HUES6 (cell line): ENCODE measurements around the gene SP4.

Experiments used
- H3K27ac ChIP-seq: 2 replicates; pipeline ENCODE4 v1.7.0; 2013; ENCODE audit warnings: low read depth, mild to moderate bottlenecking, low read length, inconsistent platforms
- H3K27me3 ChIP-seq: 2 replicates; pipeline ENCODE4 v1.6.1; 2013; ENCODE audit warnings: low read length; ENCODE audit not compliant: control insufficient read depth, insufficient read depth
- H3K36me3 ChIP-seq: 2 replicates; pipeline ENCODE4 v1.6.1; 2013; ENCODE audit warnings: low read length; ENCODE audit not compliant: control insufficient read depth, insufficient read depth
- H3K4me1 ChIP-seq: 2 replicates; pipeline ENCODE4 v1.6.1; 2013; ENCODE audit warnings: low read length; ENCODE audit not compliant: control insufficient read depth, insufficient read depth
- H3K4me3 ChIP-seq: 2 replicates; pipeline ENCODE4 v1.5.1; 2013; ENCODE audit warnings: low read depth, low read length
- H3K9ac ChIP-seq: one replicate; pipeline ENCODE4 v1.6.1; 2013; ENCODE audit warnings: mild to moderate bottlenecking, low read length
- H3K9me3 ChIP-seq: 2 replicates; pipeline ENCODE4 v1.6.1; 2013; ENCODE audit warnings: low read depth, low read length; ENCODE audit not compliant: control insufficient read depth, insufficient read depth

The SP4 gene

GRCh38 chr7:21550076-21550475, 122.2 kb downstream of the SP4 start:
- Histone ChIP-seq H3K4me1 (peaks cover 17% of the 10 kb centered on the region), H3K9ac (no peak overlapping the region), H3K27ac (no peak overlapping the region), H3K27me3 (peaks cover under 1% of the 10 kb centered on the region), H3K9me3 (no peaks in the 10 kb centered on the region), H3K36me3 (no peaks in the 10 kb centered on the region), H3K4me3 (no peak overlapping the region)

GRCh38 chr7:21550821-21551531, 123.1 kb downstream of the SP4 start:
- Histone ChIP-seq H3K27me3 (no peaks in the 10 kb centered on the region), H3K9me3 (no peaks in the 10 kb centered on the region), H3K36me3 (no peaks in the 10 kb centered on the region), H3K4me1 (peaks cover 11% of the 10 kb centered on the region), H3K27ac (no peak overlapping the region), H3K4me3 (no peak overlapping the region), H3K9ac (no peak overlapping the region)

GRCh38 chr7:21562385-21562784, 134.5 kb downstream of the SP4 start:
- Histone ChIP-seq H3K4me3 (no peak overlapping the region), H3K4me1 (no peaks in the 10 kb centered on the region), H3K36me3 (no peaks in the 10 kb centered on the region), H3K9ac (no peak overlapping the region), H3K27me3 (no peaks in the 10 kb centered on the region), H3K27ac (no peak overlapping the region), H3K9me3 (no peaks in the 10 kb centered on the region)
